ENCODE measurements around the gene SLC7A6. TPM values are rescaled to one million over a fixed set of nuclear protein-coding genes. Genes with fewer than 3 reads are reported as not detected.

Gene SLC7A6
- total and polyA plus RNA-seq, 2 of the 13 experiments (the other 11 are each of a cell fraction or from before 2014, with no cell fraction given), result 35.8 to 70.8 TPM

DNA sequence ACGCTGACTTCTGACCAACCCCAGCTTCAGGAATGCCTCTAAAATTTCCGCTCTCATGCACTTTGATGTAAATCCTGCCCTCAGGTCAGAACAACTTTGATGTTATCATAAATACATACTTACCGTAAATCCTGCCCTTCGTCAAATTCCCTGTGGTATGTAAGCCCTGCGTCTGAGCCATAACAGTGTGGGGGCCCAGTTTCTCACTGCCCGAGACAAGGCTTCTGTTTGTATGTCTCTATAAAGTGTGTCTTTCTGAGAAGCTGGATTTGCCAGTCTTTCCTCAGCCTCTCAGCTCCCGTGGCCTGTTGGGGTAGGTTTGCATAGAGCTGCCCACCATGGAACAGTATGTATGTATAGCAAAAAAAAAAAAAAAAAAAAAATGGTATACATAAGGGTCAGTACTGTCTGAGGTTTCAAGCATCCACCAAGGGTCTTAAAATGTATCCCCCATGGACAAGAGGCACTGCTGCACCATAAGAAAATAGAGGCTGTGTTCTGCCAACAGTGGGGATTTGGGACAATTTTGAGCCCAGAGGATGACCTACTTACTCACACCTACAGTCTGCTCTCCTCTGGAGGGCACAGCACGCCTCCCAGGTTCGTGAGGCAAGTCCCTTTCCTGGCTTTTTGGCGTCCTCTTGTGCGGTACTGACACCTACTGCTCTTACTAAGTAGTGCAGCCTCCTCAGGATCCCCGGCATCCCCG, 64.0 kb downstream of the SLC7A6 start (continued):
- TF ChIP-seq SOX13 (IDR thresholded peaks at IDR 0.05) (no peak), SOX13 (CRISPR knock-in tag; conservative IDR thresholded peaks at IDR 0.05 in 1 of 2, IDR thresholded peaks at IDR 0.05 in 1 of 2) (peak in 1 of 2 experiments; percentile 73; a peak in 1 of 4 replicates), THAP11 (CRISPR knock-in tag; IDR thresholded peaks at IDR 0.05) (peak; percentile 17; the same call in 1 of the 2 replicates), ZNF180 (CRISPR knock-in tag; IDR thresholded peaks at IDR 0.05; ENCODE audit: borderline replicate concordance, low read depth) (no peak), ZNF678 (CRISPR knock-in tag; IDR thresholded peaks at IDR 0.05) (no peak), RFXANK (CRISPR knock-in tag; IDR thresholded peaks at IDR 0.05) (no peak), MBNL3 (CRISPR knock-in tag; conservative IDR thresholded peaks at IDR 0.05) (no peak), POLR2G (IDR thresholded peaks at IDR 0.05; ENCODE audit: low read depth, low read length) (no peak), SALL1 (CRISPR knock-in tag; IDR thresholded peaks at IDR 0.05) (peak; percentile 57), ATAD3A (CRISPR knock-in tag; IDR thresholded peaks at IDR 0.05) (no peak), SPEN (CRISPR knock-in tag; IDR thresholded peaks at IDR 0.05; ENCODE audit: low read depth) (no peak), ZMAT3 (CRISPR knock-in tag; conservative IDR thresholded peaks at IDR 0.05) (peak; percentile 69; the same call in 1 of the 2 replicates), ZNF33B (CRISPR knock-in tag; IDR thresholded peaks at IDR 0.05) (no peak), CENPX (CRISPR knock-in tag; IDR thresholded peaks at IDR 0.05) (no peak), MED8 (CRISPR knock-in tag; IDR thresholded peaks at IDR 0.05; ENCODE audit: insufficient replicate concordance) (no peak), CCDC6 (CRISPR knock-in tag; IDR thresholded peaks at IDR 0.05) (0 out of 2 replicates have a peak, but pooled peaks have one; percentile 74), ZNF75D (CRISPR knock-in tag; IDR thresholded peaks at IDR 0.05; ENCODE audit: borderline replicate concordance) (no peak), ARNT (IDR thresholded peaks at IDR 0.05) (no peak), RBFOX2 (IDR thresholded peaks at IDR 0.05; ENCODE audit: low read depth, low read length) (no peak)
- TF ChIP-seq, protein P1, sequence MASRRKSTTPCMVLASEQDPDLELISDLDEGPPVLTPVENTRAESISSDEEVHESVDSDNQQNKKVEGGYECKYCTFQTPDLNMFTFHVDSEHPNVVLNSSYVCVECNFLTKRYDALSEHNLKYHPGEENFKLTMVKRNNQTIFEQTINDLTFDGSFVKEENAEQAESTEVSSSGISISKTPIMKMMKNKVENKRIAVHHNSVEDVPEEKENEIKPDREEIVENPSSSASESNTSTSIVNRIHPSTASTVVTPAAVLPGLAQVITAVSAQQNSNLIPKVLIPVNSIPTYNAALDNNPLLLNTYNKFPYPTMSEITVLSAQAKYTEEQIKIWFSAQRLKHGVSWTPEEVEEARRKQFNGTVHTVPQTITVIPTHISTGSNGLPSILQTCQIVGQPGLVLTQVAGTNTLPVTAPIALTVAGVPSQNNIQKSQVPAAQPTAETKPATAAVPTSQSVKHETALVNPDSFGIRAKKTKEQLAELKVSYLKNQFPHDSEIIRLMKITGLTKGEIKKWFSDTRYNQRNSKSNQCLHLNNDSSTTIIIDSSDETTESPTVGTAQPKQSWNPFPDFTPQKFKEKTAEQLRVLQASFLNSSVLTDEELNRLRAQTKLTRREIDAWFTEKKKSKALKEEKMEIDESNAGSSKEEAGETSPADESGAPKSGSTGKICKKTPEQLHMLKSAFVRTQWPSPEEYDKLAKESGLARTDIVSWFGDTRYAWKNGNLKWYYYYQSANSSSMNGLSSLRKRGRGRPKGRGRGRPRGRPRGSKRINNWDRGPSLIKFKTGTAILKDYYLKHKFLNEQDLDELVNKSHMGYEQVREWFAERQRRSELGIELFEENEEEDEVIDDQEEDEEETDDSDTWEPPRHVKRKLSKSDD (CRISPR knock-in tag; IDR thresholded peaks at IDR 0.05; ENCODE audit: low read depth), result no peak
- TF ChIP-seq, protein P2, sequence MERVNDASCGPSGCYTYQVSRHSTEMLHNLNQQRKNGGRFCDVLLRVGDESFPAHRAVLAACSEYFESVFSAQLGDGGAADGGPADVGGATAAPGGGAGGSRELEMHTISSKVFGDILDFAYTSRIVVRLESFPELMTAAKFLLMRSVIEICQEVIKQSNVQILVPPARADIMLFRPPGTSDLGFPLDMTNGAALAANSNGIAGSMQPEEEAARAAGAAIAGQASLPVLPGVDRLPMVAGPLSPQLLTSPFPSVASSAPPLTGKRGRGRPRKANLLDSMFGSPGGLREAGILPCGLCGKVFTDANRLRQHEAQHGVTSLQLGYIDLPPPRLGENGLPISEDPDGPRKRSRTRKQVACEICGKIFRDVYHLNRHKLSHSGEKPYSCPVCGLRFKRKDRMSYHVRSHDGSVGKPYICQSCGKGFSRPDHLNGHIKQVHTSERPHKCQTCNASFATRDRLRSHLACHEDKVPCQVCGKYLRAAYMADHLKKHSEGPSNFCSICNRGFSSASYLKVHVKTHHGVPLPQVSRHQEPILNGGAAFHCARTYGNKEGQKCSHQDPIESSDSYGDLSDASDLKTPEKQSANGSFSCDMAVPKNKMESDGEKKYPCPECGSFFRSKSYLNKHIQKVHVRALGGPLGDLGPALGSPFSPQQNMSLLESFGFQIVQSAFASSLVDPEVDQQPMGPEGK (CRISPR knock-in tag; IDR thresholded peaks at IDR 0.05), result peak; percentile 75
- TF ChIP-seq, protein P3, sequence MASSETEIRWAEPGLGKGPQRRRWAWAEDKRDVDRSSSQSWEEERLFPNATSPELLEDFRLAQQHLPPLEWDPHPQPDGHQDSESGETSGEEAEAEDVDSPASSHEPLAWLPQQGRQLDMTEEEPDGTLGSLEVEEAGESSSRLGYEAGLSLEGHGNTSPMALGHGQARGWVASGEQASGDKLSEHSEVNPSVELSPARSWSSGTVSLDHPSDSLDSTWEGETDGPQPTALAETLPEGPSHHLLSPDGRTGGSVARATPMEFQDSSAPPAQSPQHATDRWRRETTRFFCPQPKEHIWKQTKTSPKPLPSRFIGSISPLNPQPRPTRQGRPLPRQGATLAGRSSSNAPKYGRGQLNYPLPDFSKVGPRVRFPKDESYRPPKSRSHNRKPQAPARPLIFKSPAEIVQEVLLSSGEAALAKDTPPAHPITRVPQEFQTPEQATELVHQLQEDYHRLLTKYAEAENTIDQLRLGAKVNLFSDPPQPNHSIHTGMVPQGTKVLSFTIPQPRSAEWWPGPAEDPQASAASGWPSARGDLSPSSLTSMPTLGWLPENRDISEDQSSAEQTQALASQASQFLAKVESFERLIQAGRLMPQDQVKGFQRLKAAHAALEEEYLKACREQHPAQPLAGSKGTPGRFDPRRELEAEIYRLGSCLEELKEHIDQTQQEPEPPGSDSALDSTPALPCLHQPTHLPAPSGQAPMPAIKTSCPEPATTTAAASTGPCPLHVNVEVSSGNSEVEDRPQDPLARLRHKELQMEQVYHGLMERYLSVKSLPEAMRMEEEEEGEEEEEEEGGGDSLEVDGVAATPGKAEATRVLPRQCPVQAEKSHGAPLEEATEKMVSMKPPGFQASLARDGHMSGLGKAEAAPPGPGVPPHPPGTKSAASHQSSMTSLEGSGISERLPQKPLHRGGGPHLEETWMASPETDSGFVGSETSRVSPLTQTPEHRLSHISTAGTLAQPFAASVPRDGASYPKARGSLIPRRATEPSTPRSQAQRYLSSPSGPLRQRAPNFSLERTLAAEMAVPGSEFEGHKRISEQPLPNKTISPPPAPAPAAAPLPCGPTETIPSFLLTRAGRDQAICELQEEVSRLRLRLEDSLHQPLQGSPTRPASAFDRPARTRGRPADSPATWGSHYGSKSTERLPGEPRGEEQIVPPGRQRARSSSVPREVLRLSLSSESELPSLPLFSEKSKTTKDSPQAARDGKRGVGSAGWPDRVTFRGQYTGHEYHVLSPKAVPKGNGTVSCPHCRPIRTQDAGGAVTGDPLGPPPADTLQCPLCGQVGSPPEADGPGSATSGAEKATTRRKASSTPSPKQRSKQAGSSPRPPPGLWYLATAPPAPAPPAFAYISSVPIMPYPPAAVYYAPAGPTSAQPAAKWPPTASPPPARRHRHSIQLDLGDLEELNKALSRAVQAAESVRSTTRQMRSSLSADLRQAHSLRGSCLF (CRISPR knock-in tag; IDR thresholded peaks at IDR 0.05; ENCODE audit: borderline replicate concordance), result no peak
